ENCODE measurements around the gene SPATA2L.

SPATA2L gene

DNA sequence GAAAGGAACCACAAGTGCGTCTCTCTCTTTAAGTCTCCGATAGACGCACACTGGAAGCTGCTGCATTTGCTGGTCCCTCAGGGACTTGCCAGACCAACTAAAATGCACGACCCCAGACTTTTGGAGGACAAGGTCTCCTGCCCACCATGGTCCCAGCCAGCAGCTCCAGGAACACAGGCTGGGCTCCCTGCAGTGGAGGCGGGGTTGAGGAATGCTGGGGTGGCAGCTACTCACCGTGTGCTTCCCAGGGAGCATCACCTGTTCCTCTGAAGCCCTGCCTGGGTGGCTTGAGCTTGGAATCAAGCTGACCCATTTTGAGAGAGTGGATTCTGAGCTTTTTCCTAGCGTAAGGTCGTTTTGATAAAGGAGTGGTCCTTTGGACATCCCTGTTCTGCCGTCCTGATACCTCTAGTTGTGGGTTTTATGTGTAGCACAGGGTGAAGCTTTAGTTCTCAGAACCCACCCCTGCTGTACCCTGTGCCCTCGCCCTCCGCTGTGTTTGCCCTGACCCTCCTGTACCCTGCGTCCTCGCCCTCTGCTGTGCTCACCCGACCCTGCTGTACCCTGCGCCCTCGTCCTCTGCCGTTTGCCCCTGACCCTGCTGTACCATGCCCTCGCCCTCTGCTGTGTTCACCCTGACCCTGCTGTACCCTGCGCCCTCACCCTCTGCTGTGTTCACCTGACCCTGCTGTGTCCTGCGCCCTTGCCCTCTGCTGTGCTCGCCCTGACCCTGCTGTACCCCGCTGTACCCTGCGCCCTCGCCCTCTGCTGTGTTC, 30.8 kb upstream of the SPATA2L start:
- Histone ChIP-seq H3K9ac (no peak overlapping the region), H3K4me3 (IDR thresholded peaks at IDR 0.05; ENCODE audit: insufficient read depth, low read depth, low read length) (no peak overlapping the region), H3K79me2 (ENCODE audit: insufficient read depth, low read depth) (no peaks in the 10 kb centered on the region; the same call in 1 of the 2 replicates), H3K4me2 (no peak overlapping the region), H4K20me1 (ENCODE audit: insufficient read depth) (no peaks in the 10 kb centered on the region), H3K36me3 (ENCODE audit: insufficient read depth) (no peaks in the 10 kb centered on the region; the same call in 1 of the 2 replicates), H3K4me1 (ENCODE audit: low read depth, poor library complexity, severe bottlenecking) (peaks cover 7% of the 10 kb centered on the region), H3K27ac (no peak overlapping the region; the same call in 1 of the 2 replicates), H3K27me3 (ENCODE audit: insufficient read depth, low read depth) (no peaks in the 10 kb centered on the region), H2AFZ (ENCODE audit: low read depth) (no peak overlapping the region)
- TF ChIP-seq, protein P1, sequence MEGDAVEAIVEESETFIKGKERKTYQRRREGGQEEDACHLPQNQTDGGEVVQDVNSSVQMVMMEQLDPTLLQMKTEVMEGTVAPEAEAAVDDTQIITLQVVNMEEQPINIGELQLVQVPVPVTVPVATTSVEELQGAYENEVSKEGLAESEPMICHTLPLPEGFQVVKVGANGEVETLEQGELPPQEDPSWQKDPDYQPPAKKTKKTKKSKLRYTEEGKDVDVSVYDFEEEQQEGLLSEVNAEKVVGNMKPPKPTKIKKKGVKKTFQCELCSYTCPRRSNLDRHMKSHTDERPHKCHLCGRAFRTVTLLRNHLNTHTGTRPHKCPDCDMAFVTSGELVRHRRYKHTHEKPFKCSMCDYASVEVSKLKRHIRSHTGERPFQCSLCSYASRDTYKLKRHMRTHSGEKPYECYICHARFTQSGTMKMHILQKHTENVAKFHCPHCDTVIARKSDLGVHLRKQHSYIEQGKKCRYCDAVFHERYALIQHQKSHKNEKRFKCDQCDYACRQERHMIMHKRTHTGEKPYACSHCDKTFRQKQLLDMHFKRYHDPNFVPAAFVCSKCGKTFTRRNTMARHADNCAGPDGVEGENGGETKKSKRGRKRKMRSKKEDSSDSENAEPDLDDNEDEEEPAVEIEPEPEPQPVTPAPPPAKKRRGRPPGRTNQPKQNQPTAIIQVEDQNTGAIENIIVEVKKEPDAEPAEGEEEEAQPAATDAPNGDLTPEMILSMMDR (conservative IDR thresholded peaks at IDR 0.05; ENCODE audit: low read depth, low read length): no peak

DNA sequence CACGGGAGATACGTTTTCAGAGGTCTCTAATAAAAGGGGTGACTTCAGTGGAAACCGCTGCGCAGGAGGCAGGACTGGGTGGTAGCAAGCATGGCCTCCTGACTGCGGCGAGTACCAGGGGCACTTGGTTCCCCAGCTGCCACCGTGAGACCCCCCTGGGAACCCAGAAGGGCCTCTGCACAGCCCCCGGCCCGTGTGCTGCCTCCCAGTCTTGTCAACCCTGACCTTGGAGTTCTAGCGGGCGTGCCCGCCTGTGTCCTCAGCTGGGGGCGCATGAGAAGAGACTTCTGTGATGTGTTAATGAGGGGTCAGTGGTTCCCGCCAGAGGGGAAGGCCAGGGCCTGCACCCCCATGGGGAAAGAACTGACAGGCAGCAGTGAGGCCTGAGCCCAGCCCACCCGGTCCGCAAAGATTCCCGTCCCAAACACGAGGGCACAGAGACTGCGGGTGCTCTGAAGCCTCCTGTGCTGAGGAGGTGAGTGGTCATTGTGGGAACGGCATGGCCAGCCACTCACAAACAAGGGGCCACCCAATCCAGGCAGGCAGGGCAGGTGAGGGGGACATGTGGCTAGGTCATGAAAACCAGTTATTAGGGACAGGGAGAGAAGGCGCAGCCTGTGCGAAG, 29.2 kb upstream of the SPATA2L start:
- H3K27me3 ChIP-seq (ENCODE audit: insufficient read depth, low read depth): no peaks in the 10 kb centered on the region
- no peak overlapping the region for H3K27ac ChIP-seq
- no peak overlapping the region for H3K9ac ChIP-seq
- no peaks in the 10 kb centered on the region; the same call in 1 of the 2 replicates for H3K36me3 ChIP-seq (ENCODE audit: insufficient read depth)
- TF ChIP-seq, protein P1 (conservative IDR thresholded peaks at IDR 0.05; ENCODE audit: low read depth, low read length): no peak
- H3K4me3 ChIP-seq (IDR thresholded peaks at IDR 0.05; ENCODE audit: insufficient read depth, low read depth, low read length): no peak overlapping the region
- H4K20me1 ChIP-seq (ENCODE audit: insufficient read depth): no peaks in the 10 kb centered on the region
- H3K4me2 ChIP-seq: no peak overlapping the region
- no peaks in the 10 kb centered on the region; the same call in 1 of the 2 replicates for H3K79me2 ChIP-seq (ENCODE audit: insufficient read depth, low read depth)
- no peaks in the 10 kb centered on the region for H3K4me1 ChIP-seq (ENCODE audit: low read depth, poor library complexity, severe bottlenecking)
- no peak overlapping the region for H2AFZ ChIP-seq (ENCODE audit: low read depth)

DNA sequence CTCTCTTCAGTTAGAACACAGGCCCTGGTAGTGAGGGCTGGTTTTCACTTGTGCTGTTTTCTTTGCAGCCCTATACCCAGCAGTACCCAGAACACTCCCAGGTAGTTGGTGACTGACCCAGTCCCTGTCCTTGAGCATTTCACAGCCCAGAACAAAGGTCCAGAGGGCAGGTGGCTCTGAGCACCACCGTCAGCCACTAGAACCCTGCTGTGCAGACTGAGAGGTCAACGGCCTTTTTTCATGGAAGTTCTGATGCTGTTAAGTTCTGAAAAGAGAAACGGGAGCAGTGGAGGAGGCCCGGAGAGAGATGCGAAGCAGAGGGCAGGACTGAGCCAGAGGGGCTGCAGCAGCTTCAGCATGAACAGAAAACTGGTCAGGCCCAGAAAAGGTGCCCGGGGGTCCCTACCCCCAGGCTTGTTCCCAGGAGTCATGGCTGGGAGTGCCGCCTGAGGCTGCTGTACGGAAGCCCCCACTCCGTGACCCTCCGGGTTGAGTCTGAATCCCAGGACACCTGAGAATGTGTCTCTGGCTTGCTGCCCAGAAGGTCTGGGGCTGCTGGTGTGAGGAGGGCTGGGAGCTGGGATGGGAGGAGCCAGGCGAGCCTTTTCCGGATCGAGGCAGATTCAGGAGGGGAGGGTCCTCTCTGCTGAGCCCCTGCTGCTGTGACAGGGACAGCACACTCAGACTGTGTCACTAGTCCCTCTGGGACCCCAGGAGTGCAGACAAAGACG, 28.5 kb upstream of the SPATA2L start:
- Histone ChIP-seq H4K20me1 (ENCODE audit: insufficient read depth) (no peaks in the 10 kb centered on the region), H3K36me3 (ENCODE audit: insufficient read depth) (no peaks in the 10 kb centered on the region; the same call in 1 of the 2 replicates)
- TF ChIP-seq, protein P1 (conservative IDR thresholded peaks at IDR 0.05; ENCODE audit: low read depth, low read length): no peak

DNA sequence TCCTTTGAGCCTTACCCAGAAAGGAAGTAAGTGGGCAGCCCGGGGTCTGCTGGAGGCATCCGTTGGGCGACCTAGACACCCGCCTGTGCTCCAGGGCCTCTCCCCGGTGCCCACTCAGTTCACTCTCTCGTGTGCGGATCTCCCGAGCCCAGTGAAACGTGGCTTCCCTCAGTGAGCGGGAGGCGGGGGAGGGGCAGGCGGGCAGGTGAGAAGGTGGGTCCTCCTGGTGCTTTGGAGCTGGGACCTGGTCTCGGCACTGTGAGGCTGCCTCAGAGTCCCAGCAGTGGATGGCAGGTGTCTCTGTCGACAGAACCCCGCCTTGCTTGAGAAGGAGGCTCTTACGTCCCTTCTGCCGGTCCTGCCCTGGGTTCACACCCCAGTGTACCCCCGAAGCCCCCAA, 27.8 kb upstream of the SPATA2L start:
- no peaks in the 10 kb centered on the region; the same call in 1 of the 2 replicates for H3K36me3 ChIP-seq (ENCODE audit: insufficient read depth)
- H3K4me3 ChIP-seq (IDR thresholded peaks at IDR 0.05; ENCODE audit: insufficient read depth, low read depth, low read length): no peak overlapping the region
- H3K27ac ChIP-seq: no peak overlapping the region
- TF ChIP-seq, protein P1 (conservative IDR thresholded peaks at IDR 0.05; ENCODE audit: low read depth, low read length): no peak
- no peaks in the 10 kb centered on the region for H3K27me3 ChIP-seq (ENCODE audit: insufficient read depth, low read depth)
- no peak overlapping the region for H2AFZ ChIP-seq (ENCODE audit: low read depth)
- no peak overlapping the region for H3K9ac ChIP-seq
- no peak overlapping the region for H3K4me2 ChIP-seq
- H4K20me1 ChIP-seq (ENCODE audit: insufficient read depth): no peaks in the 10 kb centered on the region
- H3K79me2 ChIP-seq (ENCODE audit: insufficient read depth, low read depth): peaks cover 6% of the 10 kb centered on the region
- H3K4me1 ChIP-seq (ENCODE audit: low read depth, poor library complexity, severe bottlenecking): peaks cover under 1% of the 10 kb centered on the region

More for the DNA sequence above, 28.5 kb upstream of the SPATA2L start:
- Histone ChIP-seq H3K27me3 (ENCODE audit: insufficient read depth, low read depth) (no peaks in the 10 kb centered on the region), H3K4me1 (ENCODE audit: low read depth, poor library complexity, severe bottlenecking) (no peaks in the 10 kb centered on the region), H2AFZ (ENCODE audit: low read depth) (no peak overlapping the region), H3K4me3 (IDR thresholded peaks at IDR 0.05; ENCODE audit: insufficient read depth, low read depth, low read length) (no peak overlapping the region), H3K4me2 (no peak overlapping the region), H3K27ac (no peak overlapping the region), H3K9ac (no peak overlapping the region), H3K79me2 (ENCODE audit: insufficient read depth, low read depth) (no peaks in the 10 kb centered on the region; the same call in 1 of the 2 replicates)

All from KMS-11 (cell line).